ENCODE data around the gene MYL5.
"Not testable (repeated sequence)": the region's sequence is repeated elsewhere in the genome, so short reads cannot be mapped to it uniquely, and the experiment has no call there.

Gene MYL5, protein sequence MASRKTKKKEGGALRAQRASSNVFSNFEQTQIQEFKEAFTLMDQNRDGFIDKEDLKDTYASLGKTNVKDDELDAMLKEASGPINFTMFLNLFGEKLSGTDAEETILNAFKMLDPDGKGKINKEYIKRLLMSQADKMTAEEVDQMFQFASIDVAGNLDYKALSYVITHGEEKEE

GRCh38 chr4:674172-675035, at the start of gene MYL5, which contains the start of gene ATP5ME:
Gene MYL5 (plus strand): TSS chr4:674542. CDS start chr4:678027, 3,485 bp downstream.
Gene ATP5ME (minus strand): TSS chr4:674276. CDS start chr4:674247, 29 bp downstream.
- peak; percentile 98 for DNase-seq

GRCh38 chr4:624705-625590, 49.4 kb upstream of the MYL5 start, which contains the start of gene PDE6B:
Gene PDE6B (plus strand): TSS chr4:625573. CDS start chr4:625627, 54 bp downstream.
- DNase-seq: no peak

DNA sequence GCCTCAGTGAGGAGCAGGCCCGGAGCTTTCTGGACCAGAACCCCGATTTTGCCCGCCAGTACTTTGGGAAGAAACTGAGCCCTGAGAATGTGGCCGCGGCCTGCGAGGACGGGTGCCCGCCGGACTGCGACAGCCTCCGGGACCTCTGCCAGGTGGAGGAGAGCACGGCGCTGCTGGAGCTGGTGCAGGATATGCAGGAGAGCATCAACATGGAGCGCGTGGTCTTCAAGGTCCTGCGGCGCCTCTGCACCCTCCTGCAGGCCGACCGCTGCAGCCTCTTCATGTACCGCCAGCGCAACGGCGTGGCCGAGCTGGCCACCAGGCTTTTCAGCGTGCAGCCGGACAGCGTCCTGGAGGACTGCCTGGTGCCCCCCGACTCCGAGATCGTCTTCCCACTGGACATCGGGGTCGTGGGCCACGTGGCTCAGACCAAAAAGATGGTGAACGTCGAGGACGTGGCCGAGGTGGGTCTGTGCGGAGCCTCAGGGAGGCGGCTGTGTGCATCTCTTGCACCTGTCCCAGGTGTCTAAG, 48.6 kb upstream of the MYL5 start:
- DNase-seq: no peak

- DNase-seq: no peak
Observed at GRCh38 chr4:626201-627091, 47.9 kb upstream of the MYL5 start.

GRCh38 chr4:627347-628125, 46.8 kb upstream of the MYL5 start:
- DNase-seq: no peak

DNA sequence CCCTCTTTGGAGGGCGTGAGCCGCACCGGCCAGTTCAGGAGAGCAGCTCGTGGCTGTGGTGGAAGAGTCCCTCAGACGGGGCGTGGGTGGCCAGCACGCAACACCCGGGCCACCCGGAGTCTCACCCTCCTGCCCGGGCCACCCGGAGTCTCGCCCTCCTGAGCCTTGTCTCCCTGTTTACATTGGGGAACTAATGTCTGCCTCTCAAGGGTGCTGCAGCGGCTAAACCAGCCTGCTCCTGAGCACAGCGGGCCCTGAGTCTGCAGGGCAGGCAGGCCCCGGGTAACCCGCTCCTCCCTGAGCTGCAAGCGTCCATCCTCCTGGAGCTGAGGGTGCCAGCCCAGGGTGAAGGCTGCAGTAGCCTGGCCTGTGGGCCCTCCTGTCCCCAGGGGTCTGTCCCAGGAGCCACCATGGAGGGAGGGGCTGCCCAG, 46.0 kb upstream of the MYL5 start:
- DNase-seq: no peak

GRCh38 chr4:628821-629635, 45.3 kb upstream of the MYL5 start:
- no peak for DNase-seq

DNA sequence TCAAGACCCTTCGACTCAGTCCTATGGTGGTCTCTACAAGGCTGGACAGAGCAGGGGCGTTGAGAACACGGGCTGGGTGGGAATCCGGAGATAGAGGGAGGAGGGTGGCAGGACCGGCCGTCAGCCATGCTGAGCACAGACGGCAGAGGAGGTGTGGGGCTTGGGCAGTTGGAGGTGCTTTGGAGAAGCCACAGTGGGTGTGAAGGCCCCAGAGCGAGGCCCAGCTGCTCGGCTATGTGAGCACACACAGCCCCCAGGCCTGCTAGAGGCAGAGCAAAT, 44.8 kb upstream of the MYL5 start:
- no peak for DNase-seq

DNA sequence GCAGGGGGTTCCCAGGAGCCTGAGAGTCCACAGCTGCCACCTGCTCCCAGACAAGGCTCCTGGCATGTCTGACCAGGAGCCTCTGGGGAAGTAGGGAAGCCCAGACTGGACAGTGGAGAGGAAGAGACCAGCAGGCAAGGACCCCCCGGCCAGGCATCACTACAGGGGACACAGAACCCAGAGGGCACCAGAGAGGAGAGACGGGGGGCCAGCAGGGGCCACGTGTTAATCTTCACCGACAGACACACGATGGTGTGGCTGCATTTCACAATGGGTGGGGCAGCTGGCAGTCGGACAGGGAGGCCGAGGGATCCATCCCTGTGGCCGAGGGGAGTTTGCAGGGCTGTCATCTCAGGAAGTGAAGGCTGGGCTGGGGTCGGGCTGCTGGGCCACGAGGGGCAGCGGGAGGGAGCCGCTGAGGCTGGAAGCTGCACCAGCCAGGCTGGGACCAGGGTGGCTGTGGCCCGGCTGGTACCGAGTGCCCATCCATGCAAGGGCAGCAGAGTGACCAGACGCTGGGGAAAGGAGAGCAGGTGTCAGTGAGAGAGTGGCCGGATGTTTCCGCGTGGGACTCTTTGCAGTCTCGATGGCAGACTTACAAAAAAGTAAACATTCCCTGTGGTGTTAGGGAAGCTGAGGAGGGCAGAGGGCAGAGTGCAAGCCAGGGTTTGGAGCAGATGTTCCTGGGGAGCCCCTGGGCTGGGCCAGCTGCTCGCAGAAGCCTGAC, 44.3 kb upstream of the MYL5 start:
- DNase-seq: no peak

DNA sequence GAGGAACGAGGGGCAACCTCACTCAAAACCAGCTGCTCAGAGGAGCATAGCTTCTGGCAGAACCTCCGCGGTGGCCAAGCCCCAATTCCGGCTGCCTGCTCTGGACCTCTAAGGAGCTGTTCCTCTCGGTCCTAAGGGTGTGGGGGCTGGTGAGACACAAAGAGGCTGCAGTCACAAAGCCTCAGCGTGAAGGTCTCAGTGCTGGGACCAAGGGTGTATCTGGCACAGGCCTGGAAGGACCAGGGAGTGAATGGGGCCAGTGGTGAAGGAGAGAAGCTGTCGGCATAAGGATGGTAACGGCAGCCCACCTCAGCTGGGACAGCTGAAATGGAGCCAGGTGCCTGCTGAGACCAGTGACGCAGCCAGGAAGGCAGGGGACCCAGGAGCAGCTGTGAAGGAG, 43.7 kb upstream of the MYL5 start:
- no peak for DNase-seq

DNA sequence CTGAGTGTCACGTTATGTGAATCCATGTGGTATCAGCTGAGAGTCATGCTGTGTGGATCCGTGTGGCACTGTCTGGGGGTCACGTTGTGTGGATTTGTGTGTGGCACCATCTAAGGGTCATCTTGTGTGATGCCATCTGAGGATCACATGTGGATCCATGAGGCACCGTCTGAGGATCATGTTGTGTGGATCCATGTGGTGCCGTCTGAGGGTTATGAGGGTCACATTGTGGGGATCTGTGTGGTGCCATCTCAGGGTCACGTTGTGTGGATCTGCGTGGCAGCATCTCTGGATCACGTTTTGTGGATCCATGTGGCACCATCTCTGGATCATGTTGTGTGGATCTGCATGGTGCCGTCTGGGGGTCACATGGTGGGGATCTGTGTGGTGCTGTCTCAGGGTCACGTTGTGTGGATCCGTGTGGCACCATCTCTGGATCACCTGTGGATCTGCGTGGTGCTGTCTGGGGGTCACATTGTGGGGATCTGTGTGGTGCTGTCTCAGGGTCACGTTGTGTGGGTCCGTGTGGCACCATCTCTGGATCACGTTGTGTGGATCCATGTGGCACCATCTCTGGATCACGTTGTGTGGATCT, 42.0 kb upstream of the MYL5 start:
- no peak for DNase-seq

- DNase-seq: no peak
Observed at GRCh38 chr4:632926-633325, 41.4 kb upstream of the MYL5 start.

DNA sequence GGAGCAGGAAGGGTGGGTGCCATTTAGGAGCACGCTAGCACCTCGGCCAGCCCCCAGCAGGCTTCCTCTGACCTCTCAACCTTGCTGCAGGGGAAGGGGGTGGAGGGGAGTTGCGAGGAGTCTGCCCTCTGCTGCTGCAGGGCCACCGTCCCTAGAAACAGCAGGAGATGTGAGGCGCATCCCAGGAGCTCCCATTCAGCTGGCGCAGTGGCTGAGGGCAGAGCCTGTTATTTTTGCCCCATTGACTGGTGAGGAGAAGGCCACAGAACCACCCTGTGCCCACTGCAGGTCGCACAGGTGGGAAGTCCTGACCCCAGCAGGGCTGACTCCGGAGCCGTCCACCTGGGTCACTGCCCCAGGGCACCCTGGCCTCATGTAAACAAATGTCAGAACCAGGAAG, 40.9 kb upstream of the MYL5 start:
- no peak for DNase-seq

DNA sequence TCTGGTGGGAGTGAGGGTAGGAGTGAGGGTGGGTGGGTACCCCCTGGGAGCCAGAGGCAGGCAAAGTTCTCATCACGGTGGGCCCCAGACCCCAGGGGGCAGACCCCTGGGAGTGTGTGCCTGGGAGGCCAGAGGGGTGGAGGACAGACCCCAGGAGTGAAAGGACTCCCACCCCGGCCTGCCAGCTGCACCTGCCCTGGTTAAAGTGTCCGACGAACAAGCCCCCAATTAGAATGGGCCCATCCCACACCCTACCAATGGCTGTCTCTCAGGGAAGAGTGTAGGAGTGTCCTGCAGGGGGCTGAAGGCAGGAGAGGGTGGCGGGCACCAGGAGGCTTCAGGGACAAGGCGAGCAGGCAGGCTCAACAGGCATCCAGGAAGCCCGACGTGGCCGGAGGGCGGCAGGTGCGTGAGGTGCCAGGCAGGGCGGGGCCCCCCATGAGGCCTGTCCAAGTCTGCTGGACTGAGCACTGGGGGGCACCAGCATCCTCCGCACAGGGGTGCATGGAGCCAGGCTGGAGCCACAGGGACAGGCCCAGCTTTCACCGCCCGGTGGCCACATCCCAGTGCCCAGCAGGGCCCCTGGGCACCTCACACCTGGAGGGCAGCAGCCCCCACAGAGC, 40.3 kb upstream of the MYL5 start:
- DNase-seq: no peak

GRCh38 chr4:634599-634985, 39.8 kb upstream of the MYL5 start:
- DNase-seq: no peak

- DNase-seq: not testable (repeated sequence)
Observed at GRCh38 chr4:635066-635835, 39.1 kb upstream of the MYL5 start.

GRCh38 chr4:635851-636627, 38.3 kb upstream of the MYL5 start:
- DNase-seq: no peak

All from CD4-positive, alpha-beta T cell treated with Interferon gamma for 1 hour (primary cell).